ENCODE results near the gene SPOPL.

DNA sequence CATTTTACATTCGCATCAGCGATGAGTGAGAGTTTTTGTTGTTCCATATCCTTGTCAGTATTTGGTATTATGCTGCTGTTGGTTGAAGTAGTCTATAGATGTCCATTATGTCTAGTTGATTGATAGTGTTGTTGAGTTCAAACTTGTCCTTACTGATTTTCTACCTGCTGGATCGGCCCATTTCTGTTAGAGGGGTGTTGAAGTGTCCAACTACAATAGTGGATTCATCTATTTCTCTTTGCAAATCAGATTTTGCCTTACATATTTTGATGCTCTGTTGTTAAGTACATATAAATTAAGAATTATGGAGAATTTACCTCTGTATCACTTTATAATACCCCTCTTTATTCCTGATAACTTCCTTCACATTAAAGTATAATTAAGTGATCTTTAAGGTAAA lies 8.7 kb downstream of the SPOPL start:
- TF ChIP-seq, protein P1, sequence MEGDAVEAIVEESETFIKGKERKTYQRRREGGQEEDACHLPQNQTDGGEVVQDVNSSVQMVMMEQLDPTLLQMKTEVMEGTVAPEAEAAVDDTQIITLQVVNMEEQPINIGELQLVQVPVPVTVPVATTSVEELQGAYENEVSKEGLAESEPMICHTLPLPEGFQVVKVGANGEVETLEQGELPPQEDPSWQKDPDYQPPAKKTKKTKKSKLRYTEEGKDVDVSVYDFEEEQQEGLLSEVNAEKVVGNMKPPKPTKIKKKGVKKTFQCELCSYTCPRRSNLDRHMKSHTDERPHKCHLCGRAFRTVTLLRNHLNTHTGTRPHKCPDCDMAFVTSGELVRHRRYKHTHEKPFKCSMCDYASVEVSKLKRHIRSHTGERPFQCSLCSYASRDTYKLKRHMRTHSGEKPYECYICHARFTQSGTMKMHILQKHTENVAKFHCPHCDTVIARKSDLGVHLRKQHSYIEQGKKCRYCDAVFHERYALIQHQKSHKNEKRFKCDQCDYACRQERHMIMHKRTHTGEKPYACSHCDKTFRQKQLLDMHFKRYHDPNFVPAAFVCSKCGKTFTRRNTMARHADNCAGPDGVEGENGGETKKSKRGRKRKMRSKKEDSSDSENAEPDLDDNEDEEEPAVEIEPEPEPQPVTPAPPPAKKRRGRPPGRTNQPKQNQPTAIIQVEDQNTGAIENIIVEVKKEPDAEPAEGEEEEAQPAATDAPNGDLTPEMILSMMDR (conservative IDR thresholded peaks at IDR 0.05): no peak
- no peak for TF ChIP-seq EZH2 (IDR thresholded peaks at IDR 0.05; ENCODE audit: low read depth)

All from PC-9 (cell line).